SK-N-SH treated with all-trans-retinoic acid at 6 μM for 48 hours (cell line): ENCODE data around the gene VIM.

Experiments used
- ATAC-seq: fragments of 200-7000 bp; cut with Tn5 transposase; 3 replicates; pipeline ENCODE4 v1.9.1; 2020; ENCODE audit warnings: mild to moderate bottlenecking, moderate library complexity
- ARNTL ChIP-seq: fragments of 450-650 bp; formaldehyde crosslinking; IDR thresholded peaks from 2 replicates; pipeline ENCODE4 v1.5.0; 2020; ENCODE audit warnings: low read depth, mild to moderate bottlenecking, moderate library complexity, borderline replicate concordance
- BACH2 ChIP-seq: fragments of 250-450 bp; sonication (Bioruptor Pico); IDR thresholded peaks from 2 replicates; pipeline ENCODE4 v1.9.0; 2021; ENCODE audit warnings: mild to moderate bottlenecking, borderline replicate concordance
- CSDC2 ChIP-seq: fragments of 250-450 bp; sonication (Bioruptor Pico); IDR thresholded peaks from 2 replicates; pipeline ENCODE4 v1.5.0; 2020; ENCODE audit warnings: mild to moderate bottlenecking, moderate library complexity
- ESRRG ChIP-seq: fragments of 250-450 bp; sonication (Bioruptor Pico); IDR thresholded peaks from 2 replicates; pipeline ENCODE4 v1.6.1; 2021; ENCODE audit warnings: mild to moderate bottlenecking
- GLIS3 ChIP-seq: fragments of 250-450 bp; sonication (Bioruptor Pico); IDR thresholded peaks from 2 replicates; pipeline ENCODE4 v1.5.0; 2020; ENCODE audit warnings: mild to moderate bottlenecking, moderate library complexity
- ISL1 ChIP-seq: fragments of 250-450 bp; sonication (Bioruptor Pico); IDR thresholded peaks from 2 replicates; pipeline ENCODE4 v2.1.2; 2022; ENCODE audit warnings: mild to moderate bottlenecking, moderate library complexity
- OSR1 ChIP-seq: fragments of 250-450 bp; sonication (Bioruptor Pico); IDR thresholded peaks from 2 replicates; pipeline ENCODE4 v1.8.0; 2022; ENCODE audit warnings: moderate library complexity, mild to moderate bottlenecking, inconsistent platforms
- PPARA ChIP-seq: fragments of 250-450 bp; sonication (Bioruptor Pico); IDR thresholded peaks from 2 replicates; pipeline ENCODE4 v1.5.0; 2020; ENCODE audit warnings: mild to moderate bottlenecking, borderline replicate concordance
- RARB ChIP-seq: fragments of 250-450 bp; sonication (Bioruptor Pico); IDR thresholded peaks from 2 replicates; pipeline ENCODE4 v1.8.0; 2021; ENCODE audit warnings: mild to moderate bottlenecking, moderate library complexity
- SNAI2 ChIP-seq: fragments of 250-450 bp; sonication (Bioruptor Pico); IDR thresholded peaks from 2 replicates; pipeline ENCODE4 v1.5.0; 2020; ENCODE audit warnings: mild to moderate bottlenecking, moderate library complexity
- TCF4 ChIP-seq: fragments of 250-450 bp; sonication (Bioruptor Pico); IDR thresholded peaks from 2 replicates; pipeline ENCODE4 v1.8.0; 2021; ENCODE audit warnings: mild to moderate bottlenecking, moderate library complexity, borderline replicate concordance
- TOX ChIP-seq: fragments of 250-450 bp; sonication (Bioruptor Pico); IDR thresholded peaks from 2 replicates; pipeline ENCODE4 v1.8.0; 2021; ENCODE audit warnings: mild to moderate bottlenecking, moderate library complexity, borderline replicate concordance
- ZC3H10 ChIP-seq: fragments of 250-450 bp; sonication (Bioruptor Pico); IDR thresholded peaks from 2 replicates; pipeline ENCODE4 v1.5.1; 2021; ENCODE audit warnings: mild to moderate bottlenecking, moderate library complexity
- ZFP3 ChIP-seq: fragments of 250-450 bp; sonication (Bioruptor Pico); IDR thresholded peaks from 2 replicates; pipeline ENCODE4 v1.5.0; 2020; ENCODE audit warnings: mild to moderate bottlenecking, moderate library complexity
- ZFP30 ChIP-seq: fragments of 450-650 bp; formaldehyde crosslinking; IDR thresholded peaks from 2 replicates; pipeline ENCODE4 v1.5.0; 2022; ENCODE audit warnings: mild to moderate bottlenecking, moderate library complexity
- ZNF565 ChIP-seq: fragments of 450-650 bp; formaldehyde crosslinking; conservative IDR thresholded peaks from 2 replicates; pipeline ENCODE4 v1.5.0; 2020; ENCODE audit warnings: low read depth, mild to moderate bottlenecking, moderate library complexity
- ZNF70 ChIP-seq: fragments of 450-650 bp; formaldehyde crosslinking; IDR thresholded peaks from 2 replicates; pipeline ENCODE4 v1.5.0; 2020; ENCODE audit warnings: mild to moderate bottlenecking, moderate library complexity
- ZNF8 ChIP-seq: fragments of 450-650 bp; formaldehyde crosslinking; IDR thresholded peaks from 2 replicates; pipeline ENCODE4 v1.5.0; 2020; ENCODE audit warnings: mild to moderate bottlenecking, moderate library complexity
- TF ChIP-seq, protein P1 (sequence below): fragments of 250-450 bp; sonication (Bioruptor Pico); IDR thresholded peaks from 2 replicates; pipeline ENCODE4 v1.8.0; 2021; ENCODE audit warnings: low read depth, mild to moderate bottlenecking, moderate library complexity, borderline replicate concordance
- TF ChIP-seq, protein P2 (sequence below): fragments of 250-450 bp; sonication (Bioruptor Pico); IDR thresholded peaks from 2 replicates; pipeline ENCODE4 v1.8.0; 2020; ENCODE audit warnings: mild to moderate bottlenecking, moderate library complexity, borderline replicate concordance
- TF ChIP-seq, protein P3 (sequence below): fragments of 250-450 bp; sonication (Bioruptor Pico); IDR thresholded peaks from 2 replicates; pipeline ENCODE4 v1.5.1; 2020; ENCODE audit warnings: low read depth, mild to moderate bottlenecking, moderate library complexity
- TF ChIP-seq, protein P4 (sequence below): fragments of 250-450 bp; sonication (Bioruptor Pico); IDR thresholded peaks from 2 replicates; pipeline ENCODE4 v1.5.1; 2021; ENCODE audit warnings: mild to moderate bottlenecking, moderate library complexity
- TF ChIP-seq, protein P5 (sequence below): fragments of 250-450 bp; sonication (Bioruptor Pico); IDR thresholded peaks from 2 replicates; pipeline ENCODE4 v1.5.0; 2020; ENCODE audit warnings: mild to moderate bottlenecking, moderate library complexity

Gene VIM

DNA sequence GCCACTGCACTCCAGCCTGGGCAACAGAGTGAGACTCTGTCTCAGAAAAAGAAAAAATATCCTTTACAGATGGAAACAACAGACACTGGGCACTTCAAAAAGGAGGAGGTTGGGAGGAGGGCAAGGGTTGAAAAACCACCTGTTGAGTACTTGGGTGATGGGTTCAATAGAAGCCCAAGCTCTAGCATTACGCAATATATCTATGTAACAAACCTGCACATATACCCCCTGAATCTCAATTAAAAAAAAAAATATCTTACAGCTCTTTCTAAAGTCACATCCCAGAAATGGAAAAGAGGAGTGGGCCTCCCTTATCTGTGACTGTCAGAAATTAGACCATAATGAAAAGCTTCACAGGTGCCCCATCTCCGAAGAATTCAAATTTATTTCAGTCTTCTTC is 12.1 kb downstream of the VIM start:
- TF ChIP-seq TCF4 (CRISPR knock-in tag) (no peak), ESRRG (CRISPR knock-in tag) (no peak), OSR1 (CRISPR knock-in tag) (no peak), CSDC2 (CRISPR knock-in tag) (no peak), ARNTL (CRISPR knock-in tag) (no peak), ZFP3 (CRISPR knock-in tag) (no peak), ZC3H10 (CRISPR knock-in tag) (no peak), BACH2 (CRISPR knock-in tag) (no peak), SNAI2 (CRISPR knock-in tag) (no peak), ISL1 (CRISPR knock-in tag) (no peak), PPARA (CRISPR knock-in tag) (no peak), ZNF8 (no peak), TOX (CRISPR knock-in tag) (no peak), ZNF70 (CRISPR knock-in tag) (no peak)
- TF ChIP-seq, protein P1, sequence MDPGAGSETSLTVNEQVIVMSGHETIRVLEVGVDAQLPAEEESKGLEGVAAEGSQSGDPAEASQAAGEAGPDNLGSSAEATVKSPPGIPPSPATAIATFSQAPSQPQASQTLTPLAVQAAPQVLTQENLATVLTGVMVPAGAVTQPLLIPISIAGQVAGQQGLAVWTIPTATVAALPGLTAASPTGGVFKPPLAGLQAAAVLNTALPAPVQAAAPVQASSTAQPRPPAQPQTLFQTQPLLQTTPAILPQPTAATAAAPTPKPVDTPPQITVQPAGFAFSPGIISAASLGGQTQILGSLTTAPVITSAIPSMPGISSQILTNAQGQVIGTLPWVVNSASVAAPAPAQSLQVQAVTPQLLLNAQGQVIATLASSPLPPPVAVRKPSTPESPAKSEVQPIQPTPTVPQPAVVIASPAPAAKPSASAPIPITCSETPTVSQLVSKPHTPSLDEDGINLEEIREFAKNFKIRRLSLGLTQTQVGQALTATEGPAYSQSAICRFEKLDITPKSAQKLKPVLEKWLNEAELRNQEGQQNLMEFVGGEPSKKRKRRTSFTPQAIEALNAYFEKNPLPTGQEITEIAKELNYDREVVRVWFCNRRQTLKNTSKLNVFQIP (CRISPR knock-in tag) = no peak
- TF ChIP-seq, protein P2, sequence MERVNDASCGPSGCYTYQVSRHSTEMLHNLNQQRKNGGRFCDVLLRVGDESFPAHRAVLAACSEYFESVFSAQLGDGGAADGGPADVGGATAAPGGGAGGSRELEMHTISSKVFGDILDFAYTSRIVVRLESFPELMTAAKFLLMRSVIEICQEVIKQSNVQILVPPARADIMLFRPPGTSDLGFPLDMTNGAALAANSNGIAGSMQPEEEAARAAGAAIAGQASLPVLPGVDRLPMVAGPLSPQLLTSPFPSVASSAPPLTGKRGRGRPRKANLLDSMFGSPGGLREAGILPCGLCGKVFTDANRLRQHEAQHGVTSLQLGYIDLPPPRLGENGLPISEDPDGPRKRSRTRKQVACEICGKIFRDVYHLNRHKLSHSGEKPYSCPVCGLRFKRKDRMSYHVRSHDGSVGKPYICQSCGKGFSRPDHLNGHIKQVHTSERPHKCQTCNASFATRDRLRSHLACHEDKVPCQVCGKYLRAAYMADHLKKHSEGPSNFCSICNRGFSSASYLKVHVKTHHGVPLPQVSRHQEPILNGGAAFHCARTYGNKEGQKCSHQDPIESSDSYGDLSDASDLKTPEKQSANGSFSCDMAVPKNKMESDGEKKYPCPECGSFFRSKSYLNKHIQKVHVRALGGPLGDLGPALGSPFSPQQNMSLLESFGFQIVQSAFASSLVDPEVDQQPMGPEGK = no peak
- TF ChIP-seq, protein P3, sequence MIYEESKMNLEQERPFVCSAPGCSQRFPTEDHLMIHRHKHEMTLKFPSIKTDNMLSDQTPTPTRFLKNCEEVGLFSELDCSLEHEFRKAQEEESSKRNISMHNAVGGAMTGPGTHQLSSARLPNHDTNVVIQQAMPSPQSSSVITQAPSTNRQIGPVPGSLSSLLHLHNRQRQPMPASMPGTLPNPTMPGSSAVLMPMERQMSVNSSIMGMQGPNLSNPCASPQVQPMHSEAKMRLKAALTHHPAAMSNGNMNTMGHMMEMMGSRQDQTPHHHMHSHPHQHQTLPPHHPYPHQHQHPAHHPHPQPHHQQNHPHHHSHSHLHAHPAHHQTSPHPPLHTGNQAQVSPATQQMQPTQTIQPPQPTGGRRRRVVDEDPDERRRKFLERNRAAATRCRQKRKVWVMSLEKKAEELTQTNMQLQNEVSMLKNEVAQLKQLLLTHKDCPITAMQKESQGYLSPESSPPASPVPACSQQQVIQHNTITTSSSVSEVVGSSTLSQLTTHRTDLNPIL (CRISPR knock-in tag) = no peak
- TF ChIP-seq, protein P4, sequence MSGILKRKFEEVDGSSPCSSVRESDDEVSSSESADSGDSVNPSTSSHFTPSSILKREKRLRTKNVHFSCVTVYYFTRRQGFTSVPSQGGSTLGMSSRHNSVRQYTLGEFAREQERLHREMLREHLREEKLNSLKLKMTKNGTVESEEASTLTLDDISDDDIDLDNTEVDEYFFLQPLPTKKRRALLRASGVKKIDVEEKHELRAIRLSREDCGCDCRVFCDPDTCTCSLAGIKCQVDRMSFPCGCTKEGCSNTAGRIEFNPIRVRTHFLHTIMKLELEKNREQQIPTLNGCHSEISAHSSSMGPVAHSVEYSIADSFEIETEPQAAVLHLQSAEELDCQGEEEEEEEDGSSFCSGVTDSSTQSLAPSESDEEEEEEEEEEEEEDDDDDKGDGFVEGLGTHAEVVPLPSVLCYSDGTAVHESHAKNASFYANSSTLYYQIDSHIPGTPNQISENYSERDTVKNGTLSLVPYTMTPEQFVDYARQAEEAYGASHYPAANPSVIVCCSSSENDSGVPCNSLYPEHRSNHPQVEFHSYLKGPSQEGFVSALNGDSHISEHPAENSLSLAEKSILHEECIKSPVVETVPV (CRISPR knock-in tag) = no peak
- TF ChIP-seq, all 23 proteins: peak for 0
- peak; percentile 12 for ATAC-seq

DNA sequence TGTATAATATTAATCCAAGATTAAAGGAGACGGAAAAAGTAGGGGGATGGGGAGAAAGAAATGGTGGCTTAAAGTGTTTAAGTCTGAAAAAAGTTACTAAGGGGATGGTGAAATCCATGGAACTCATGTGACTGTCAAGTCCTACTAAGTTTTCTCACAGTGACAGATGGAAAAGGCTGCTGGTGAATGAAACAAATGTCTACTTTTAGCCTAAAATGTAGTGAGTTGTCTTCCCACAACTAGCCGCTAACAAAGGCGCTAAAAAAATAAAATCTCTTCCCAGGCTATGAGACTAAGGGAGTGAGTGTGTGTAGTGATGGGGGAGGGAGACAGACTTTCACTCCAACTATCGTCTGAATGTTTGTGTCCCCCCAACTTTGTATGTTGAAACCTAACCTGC is 12.6 kb downstream of the VIM start:
- ATAC-seq = peak; percentile 0; the same call in 2 of the 3 replicates
- TF ChIP-seq BACH2 (CRISPR knock-in tag) (no peak), ZFP30 (CRISPR knock-in tag) (no peak), SNAI2 (CRISPR knock-in tag) (no peak), TOX (CRISPR knock-in tag) (no peak), ZC3H10 (CRISPR knock-in tag) (no peak), ZNF70 (CRISPR knock-in tag) (no peak), PPARA (CRISPR knock-in tag) (no peak), ZFP3 (CRISPR knock-in tag) (no peak), RARB (CRISPR knock-in tag) (no peak), ISL1 (CRISPR knock-in tag) (no peak), OSR1 (CRISPR knock-in tag) (no peak), ARNTL (CRISPR knock-in tag) (no peak), ZNF565 (no peak), GLIS3 (CRISPR knock-in tag) (no peak), ESRRG (CRISPR knock-in tag) (no peak)
- TF ChIP-seq, protein P5, sequence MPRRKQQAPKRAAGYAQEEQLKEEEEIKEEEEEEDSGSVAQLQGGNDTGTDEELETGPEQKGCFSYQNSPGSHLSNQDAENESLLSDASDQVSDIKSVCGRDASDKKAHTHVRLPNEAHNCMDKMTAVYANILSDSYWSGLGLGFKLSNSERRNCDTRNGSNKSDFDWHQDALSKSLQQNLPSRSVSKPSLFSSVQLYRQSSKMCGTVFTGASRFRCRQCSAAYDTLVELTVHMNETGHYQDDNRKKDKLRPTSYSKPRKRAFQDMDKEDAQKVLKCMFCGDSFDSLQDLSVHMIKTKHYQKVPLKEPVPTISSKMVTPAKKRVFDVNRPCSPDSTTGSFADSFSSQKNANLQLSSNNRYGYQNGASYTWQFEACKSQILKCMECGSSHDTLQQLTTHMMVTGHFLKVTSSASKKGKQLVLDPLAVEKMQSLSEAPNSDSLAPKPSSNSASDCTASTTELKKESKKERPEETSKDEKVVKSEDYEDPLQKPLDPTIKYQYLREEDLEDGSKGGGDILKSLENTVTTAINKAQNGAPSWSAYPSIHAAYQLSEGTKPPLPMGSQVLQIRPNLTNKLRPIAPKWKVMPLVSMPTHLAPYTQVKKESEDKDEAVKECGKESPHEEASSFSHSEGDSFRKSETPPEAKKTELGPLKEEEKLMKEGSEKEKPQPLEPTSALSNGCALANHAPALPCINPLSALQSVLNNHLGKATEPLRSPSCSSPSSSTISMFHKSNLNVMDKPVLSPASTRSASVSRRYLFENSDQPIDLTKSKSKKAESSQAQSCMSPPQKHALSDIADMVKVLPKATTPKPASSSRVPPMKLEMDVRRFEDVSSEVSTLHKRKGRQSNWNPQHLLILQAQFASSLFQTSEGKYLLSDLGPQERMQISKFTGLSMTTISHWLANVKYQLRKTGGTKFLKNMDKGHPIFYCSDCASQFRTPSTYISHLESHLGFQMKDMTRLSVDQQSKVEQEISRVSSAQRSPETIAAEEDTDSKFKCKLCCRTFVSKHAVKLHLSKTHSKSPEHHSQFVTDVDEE (CRISPR knock-in tag) = no peak
- TF ChIP-seq, protein P4 (CRISPR knock-in tag) = no peak
- TF ChIP-seq, protein P1 (CRISPR knock-in tag) = no peak
